Smooth muscle cell (in vitro differentiated cells): ENCODE data around the gene PGAP3. TPM values are rescaled to one million over a fixed set of nuclear protein-coding genes. Genes with fewer than 3 reads are reported as not detected.

ENCODE experiments used
- DNase-seq: peaks from one replicate; lab custom pipeline; 2025; ENCODE audit not compliant: unreplicated experiment; lab: John Stamatoyannopoulos, UW
- H2AFZ ChIP-seq: fragments of 200-600 bp; sonication (generic); 2 replicates; pipeline ENCODE4 v1.6.0; 2016; ENCODE audit warnings: antibody characterized with exemption, low read depth, mild to moderate bottlenecking
- H3F3A ChIP-seq: fragments of 200-600 bp; sonication (generic); 2 replicates; pipeline ENCODE4 v1.6.0; 2017; ENCODE audit warnings: antibody characterized with exemption, low read depth
- H3K27ac ChIP-seq: fragments of 200-600 bp; sonication (generic); 2 replicates; pipeline ENCODE4 v1.5.1; 2016; ENCODE audit warnings: low read depth, mild to moderate bottlenecking
- H3K27me3 ChIP-seq: fragments of 200-600 bp; sonication (generic); 2 replicates; pipeline ENCODE4 v1.6.1; 2016; ENCODE audit warnings: low read depth, mild to moderate bottlenecking
- H3K36me3 ChIP-seq: fragments of 200-600 bp; sonication (generic); 2 replicates; pipeline ENCODE4 v1.5.1; 2016; ENCODE audit warnings: low read depth
- H3K4me1 ChIP-seq: fragments of 200-600 bp; sonication (generic); 2 replicates; pipeline ENCODE4 v1.5.1; 2016; ENCODE audit warnings: low read depth
- H3K4me2 ChIP-seq: fragments of 200-600 bp; sonication (generic); 2 replicates; pipeline ENCODE4 v1.6.0; 2016; ENCODE audit warnings: mild to moderate bottlenecking
- H3K4me3 ChIP-seq: fragments of 200-600 bp; sonication (generic); 2 replicates; pipeline ENCODE4 v1.5.1; 2016; ENCODE audit warnings: mild to moderate bottlenecking
- H3K79me2 ChIP-seq: fragments of 200-600 bp; sonication (generic); 2 replicates; pipeline ENCODE4 v1.6.0; 2016; ENCODE audit warnings: low read depth, mild to moderate bottlenecking
- H3K9ac ChIP-seq: fragments of 200-600 bp; sonication (generic); 2 replicates; pipeline ENCODE4 v1.6.0; 2016; ENCODE audit warnings: low read depth
- H3K9me3 ChIP-seq: fragments of 200-600 bp; sonication (generic); replicated peaks from 2 replicates; pipeline ENCODE4 v1.5.1; 2016; ENCODE audit warnings: low read depth
- H4K20me1 ChIP-seq: fragments of 200-600 bp; sonication (generic); 2 replicates; pipeline ENCODE4 v1.6.0; 2016; ENCODE audit warnings: low read depth
- WGBS: methylation state at CpG from one replicate; pipeline ENCODE4 v1.1.7; 2016; ENCODE audit warnings: low lambda C conversion rate; 5-methylcytosine and 5-hydroxymethylcytosine counted together
- polyA plus RNA-seq: library from polyadenylated mRNA; unstranded; fragments of >200 nt; fragmentation: Nextera tagmentation; extraction: Ambion mirVana; gene quantifications from 2 replicates; pipeline ENCODE4 v1.2.1, GENCODE V29; 2016
- total RNA-seq: library from RNA; depleted of rRNA; stranded (reverse); fragments of >200 nt; gene quantifications from 2 replicates; pipeline ENCODE4 v1.2.3, GENCODE V29; 2014
- TF ChIP-seq, protein P1 (sequence below): fragments of 200-600 bp; sonication (generic); IDR thresholded peaks from 2 replicates; pipeline ENCODE4 v1.5.1; 2017; ENCODE audit warnings: borderline replicate concordance, mild to moderate bottlenecking, antibody characterized with exemption; ENCODE audit not compliant: insufficient read depth, poor library complexity, severe bottlenecking

Gene PGAP3
- total and polyA plus RNA-seq, 2 experiments from 2014 or later = 19.1 to 19.4 TPM

DNA sequence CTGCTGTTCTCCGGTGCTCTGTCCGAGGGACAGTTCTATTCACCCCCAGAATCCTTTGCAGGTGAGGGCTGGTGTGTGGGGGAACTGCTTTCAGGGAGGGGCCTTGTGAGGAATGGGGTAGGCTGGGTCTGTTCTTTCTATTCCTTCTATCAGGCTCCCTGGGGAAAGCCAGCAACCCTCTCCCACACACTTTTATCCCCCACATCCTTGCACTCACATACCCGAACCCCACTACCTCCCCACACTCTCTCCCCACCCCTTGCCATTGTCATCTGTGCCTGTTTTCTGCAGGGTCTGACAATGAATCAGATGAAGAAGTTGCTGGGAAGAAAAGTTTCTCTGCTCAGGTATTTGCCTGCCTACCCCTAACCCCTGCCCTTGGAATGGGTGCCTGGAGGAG lies 29.1 kb downstream of the PGAP3 start:
- Histone ChIP-seq H3K27me3 (no peaks in the 10 kb centered on the region), H3K79me2 (peaks cover 5% of the 10 kb centered on the region), H4K20me1 (peaks cover 31% of the 10 kb centered on the region), H3K9me3 (no peaks in the 10 kb centered on the region), H3K9ac (no peak overlapping the region), H3F3A (no peaks in the 10 kb centered on the region), H3K4me2 (no peak overlapping the region), H3K4me3 (no peak overlapping the region), H2AFZ (no peak overlapping the region), H3K36me3 (no peaks in the 10 kb centered on the region), H3K27ac (no peak overlapping the region), H3K4me1 (no peaks in the 10 kb centered on the region)
- no peak for DNase-seq
- 97% methylated on average over 3 of the region's 3 CpGs for WGBS
- TF ChIP-seq, protein P1, sequence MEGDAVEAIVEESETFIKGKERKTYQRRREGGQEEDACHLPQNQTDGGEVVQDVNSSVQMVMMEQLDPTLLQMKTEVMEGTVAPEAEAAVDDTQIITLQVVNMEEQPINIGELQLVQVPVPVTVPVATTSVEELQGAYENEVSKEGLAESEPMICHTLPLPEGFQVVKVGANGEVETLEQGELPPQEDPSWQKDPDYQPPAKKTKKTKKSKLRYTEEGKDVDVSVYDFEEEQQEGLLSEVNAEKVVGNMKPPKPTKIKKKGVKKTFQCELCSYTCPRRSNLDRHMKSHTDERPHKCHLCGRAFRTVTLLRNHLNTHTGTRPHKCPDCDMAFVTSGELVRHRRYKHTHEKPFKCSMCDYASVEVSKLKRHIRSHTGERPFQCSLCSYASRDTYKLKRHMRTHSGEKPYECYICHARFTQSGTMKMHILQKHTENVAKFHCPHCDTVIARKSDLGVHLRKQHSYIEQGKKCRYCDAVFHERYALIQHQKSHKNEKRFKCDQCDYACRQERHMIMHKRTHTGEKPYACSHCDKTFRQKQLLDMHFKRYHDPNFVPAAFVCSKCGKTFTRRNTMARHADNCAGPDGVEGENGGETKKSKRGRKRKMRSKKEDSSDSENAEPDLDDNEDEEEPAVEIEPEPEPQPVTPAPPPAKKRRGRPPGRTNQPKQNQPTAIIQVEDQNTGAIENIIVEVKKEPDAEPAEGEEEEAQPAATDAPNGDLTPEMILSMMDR = no peak

DNA sequence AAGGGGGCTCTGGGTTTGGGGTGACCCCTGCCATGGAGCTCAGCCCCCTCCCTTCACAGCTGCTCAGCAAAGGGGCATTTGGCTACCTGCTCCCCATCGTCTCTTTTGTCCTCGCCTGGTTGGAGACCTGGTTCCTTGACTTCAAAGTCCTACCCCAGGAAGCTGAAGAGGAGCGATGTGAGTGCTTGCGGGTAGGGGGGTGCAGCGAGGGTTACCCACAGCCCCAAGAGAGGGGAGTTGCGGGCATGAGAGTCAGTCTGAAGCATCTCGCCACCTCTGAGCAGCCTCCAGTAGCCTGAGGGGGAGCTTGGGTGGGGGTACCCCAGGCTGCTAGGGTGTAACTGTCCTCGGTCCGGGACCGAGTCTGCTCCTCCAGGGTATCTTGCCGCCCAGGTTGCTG lies 29.5 kb downstream of the PGAP3 start:
- DNase-seq = no peak
- no peaks in the 10 kb centered on the region for H3K27me3 ChIP-seq
- no peak overlapping the region for H3K4me2 ChIP-seq
- H3K27ac ChIP-seq = no peak overlapping the region
- H3K4me1 ChIP-seq = peaks cover 4% of the 10 kb centered on the region
- no peak overlapping the region for H3K9ac ChIP-seq
- H2AFZ ChIP-seq = no peak overlapping the region
- H3K9me3 ChIP-seq = no peaks in the 10 kb centered on the region
- 96% methylated on average over 11 of the region's 11 CpGs for WGBS
- no peaks in the 10 kb centered on the region for H3K36me3 ChIP-seq
- TF ChIP-seq, protein P1 = no peak
- no peak overlapping the region for H3K4me3 ChIP-seq
- no peaks in the 10 kb centered on the region for H3F3A ChIP-seq
- peaks cover 35% of the 10 kb centered on the region for H4K20me1 ChIP-seq
- peaks cover 7% of the 10 kb centered on the region for H3K79me2 ChIP-seq

DNA sequence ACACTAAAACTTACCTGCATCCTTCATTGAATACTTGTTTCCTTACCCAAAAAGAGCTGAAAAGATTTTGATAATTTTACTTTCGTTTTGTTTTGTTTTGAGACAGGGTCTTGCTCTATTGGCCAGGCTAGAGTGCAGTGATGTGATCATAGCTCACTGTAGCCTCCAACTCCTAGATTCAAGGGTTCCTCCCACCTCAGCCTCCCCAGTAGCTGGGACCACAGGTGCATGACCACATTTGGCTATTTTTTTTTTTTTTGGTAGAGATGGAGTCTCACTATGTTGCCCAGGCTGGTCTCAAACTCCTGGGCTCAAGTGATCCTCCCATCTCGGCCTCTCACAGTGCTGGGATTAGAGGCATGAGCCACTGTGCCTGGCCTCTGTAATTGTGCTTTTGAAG lies 32.8 kb downstream of the PGAP3 start:
- no peaks in the 10 kb centered on the region for H3K27me3 ChIP-seq
- no peaks in the 10 kb centered on the region for H3K9me3 ChIP-seq
- H2AFZ ChIP-seq = no peak overlapping the region
- H3K4me2 ChIP-seq = no peak overlapping the region
- H3K4me3 ChIP-seq = no peak overlapping the region
- no peak overlapping the region for H3K9ac ChIP-seq
- H4K20me1 ChIP-seq = peaks cover 53% of the 10 kb centered on the region
- no peaks in the 10 kb centered on the region for H3F3A ChIP-seq
- peaks cover 7% of the 10 kb centered on the region for H3K79me2 ChIP-seq
- DNase-seq = no peak
- H3K27ac ChIP-seq = no peak overlapping the region
- TF ChIP-seq, protein P1 = no peak
- H3K36me3 ChIP-seq = no peaks in the 10 kb centered on the region
- peaks cover 20% of the 10 kb centered on the region for H3K4me1 ChIP-seq
- WGBS = 85% methylated on average over 2 of the region's 2 CpGs

DNA sequence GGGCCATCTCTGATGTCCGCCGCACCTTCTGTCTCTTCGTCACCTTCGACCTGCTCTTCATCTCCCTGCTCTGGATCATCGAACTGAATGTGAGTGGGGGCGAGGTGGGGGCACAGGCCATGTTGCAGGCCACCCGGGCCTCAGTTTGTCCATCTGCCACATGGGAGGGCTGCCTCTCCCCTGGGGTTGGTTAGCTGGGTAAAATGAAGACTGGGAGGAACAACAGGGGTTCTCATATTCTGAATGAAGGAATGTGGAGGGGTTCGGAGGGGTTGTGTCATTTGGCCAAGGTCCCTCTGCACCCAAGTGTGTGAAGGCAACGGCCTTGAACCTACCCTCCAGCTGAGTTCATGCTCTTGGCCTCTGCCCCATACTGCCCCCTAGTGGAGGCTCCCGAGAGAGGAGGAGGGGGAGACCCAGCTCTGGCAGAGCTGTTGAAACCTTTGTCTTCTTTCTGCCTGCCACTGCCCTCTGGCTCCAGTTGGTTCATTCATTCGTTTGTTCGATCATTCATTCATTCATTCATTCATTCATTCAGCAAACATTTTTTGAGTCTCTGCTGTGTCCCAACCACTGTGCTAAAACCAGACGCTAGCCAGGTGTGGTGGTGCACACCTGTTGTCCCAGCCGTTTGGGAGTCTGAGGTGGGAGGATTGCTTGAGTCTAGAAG lies 34.1 kb downstream of the PGAP3 start:
- Histone ChIP-seq H2AFZ (no peak overlapping the region), H3F3A (no peaks in the 10 kb centered on the region), H3K4me3 (no peak overlapping the region), H3K36me3 (no peaks in the 10 kb centered on the region), H3K79me2 (peaks cover 7% of the 10 kb centered on the region), H3K4me2 (no peak overlapping the region), H3K27me3 (no peaks in the 10 kb centered on the region), H3K9me3 (no peaks in the 10 kb centered on the region), H3K4me1 (peaks cover 20% of the 10 kb centered on the region), H3K27ac (no peak overlapping the region), H3K9ac (no peak overlapping the region), H4K20me1 (peaks cover 58% of the 10 kb centered on the region)
- TF ChIP-seq, protein P1 = peak; percentile 87
- no peak for DNase-seq
- WGBS = 73% methylated on average over 14 of the region's 14 CpGs
